Natural killer cell (primary cell): ENCODE data around the gene ECE1. TPM values are rescaled to one million over a fixed set of nuclear protein-coding genes. Genes with fewer than 3 reads are reported as not detected.
"Not testable (repeated sequence)": the region's sequence is repeated elsewhere in the genome, so short reads cannot be mapped to it uniquely, and the experiment has no call there.

Experiments
- ATAC-seq, 3 donors: fragments of 150-1000 bp in 2 of 3; fragments of 200-7000 bp in 1 of 3; cut with Tn5 transposase; 1 replicate in 1 of 3; 2 replicates in 2 of 3; pipeline ENCODE4 v1.10.0; 2021; ENCODE audit warnings: mild to moderate bottlenecking in 2 of 3, moderate library complexity in 2 of 3
- DNase-seq, 2 donors: peaks; one replicate each; pipeline versions ENCODE4 v3.0.0 to v3.0.0-alpha.2; 2013 to 2021; ENCODE audit warnings: mixed read lengths in 1 of 2
- H3K27ac ChIP-seq: one replicate; pipeline ENCODE4 v1.5.1; 2013; ENCODE audit warnings: mild to moderate bottlenecking, low read length
- H3K27me3 ChIP-seq: one replicate; pipeline ENCODE4 v1.6.1; 2013; ENCODE audit warnings: low read length; ENCODE audit not compliant: control insufficient read depth, insufficient read depth
- H3K36me3 ChIP-seq: one replicate; pipeline ENCODE4 v1.6.1; 2013; ENCODE audit warnings: low read length; ENCODE audit not compliant: control insufficient read depth, insufficient read depth
- H3K4me1 ChIP-seq: one replicate; pipeline ENCODE4 v1.6.1; 2013; ENCODE audit warnings: low read length; ENCODE audit not compliant: control insufficient read depth, insufficient read depth
- H3K4me3 ChIP-seq: one replicate; pipeline ENCODE4 v1.5.1; 2013; ENCODE audit warnings: low read length
- H3K9me3 ChIP-seq: one replicate; pipeline ENCODE4 v1.6.1; 2013; ENCODE audit warnings: low read length; ENCODE audit not compliant: control insufficient read depth, insufficient read depth
- H3K27ac Mint-ChIP-seq, 2 donors: one replicate each; pipeline ENCODE4 v1.8.0; 2022; ENCODE audit warnings: mild to moderate bottlenecking in 2 of 2, mixed read lengths in 2 of 2, moderate library complexity in 1 of 2
- H3K27me3 Mint-ChIP-seq, 2 donors: one replicate each; pipeline ENCODE4 v1.8.0; 2022; ENCODE audit warnings: low read depth in 2 of 2, mixed read lengths in 2 of 2
- H3K36me3 Mint-ChIP-seq: one replicate; pipeline ENCODE4 v1.8.0; 2022; ENCODE audit warnings: mixed read lengths
- H3K4me1 Mint-ChIP-seq, 2 donors: one replicate each; pipeline ENCODE4 v1.8.0; 2022; ENCODE audit warnings: mixed read lengths in 2 of 2
- H3K4me3 Mint-ChIP-seq: one replicate; pipeline ENCODE4 v1.8.0; 2022; ENCODE audit warnings: mild to moderate bottlenecking, moderate library complexity, mixed read lengths
- H3K9me3 Mint-ChIP-seq, 2 donors: one replicate each; pipeline ENCODE4 v1.8.0; 2022; ENCODE audit warnings: mixed read lengths in 2 of 2
- CTCF ChIP-seq: fragments of 200-600 bp; IDR thresholded peaks from one replicate; pipeline ENCODE4 v1.8.0; 2022; ENCODE audit warnings: antibody characterized with exemption
- WGBS: methylation state at CpG from one replicate; pipeline ENCODE4 v1.1.7; 2013; ENCODE audit warnings: missing lambda C conversion rate; ENCODE audit not compliant: insufficient coverage; 5-methylcytosine and 5-hydroxymethylcytosine counted together
- intact Hi-C: fragments of 100-400 bp; cut with micrococcal nuclease; formaldehyde crosslinking; loops from one replicate; pipeline ENCODE4 v1.14.2; 2022
- total RNA-seq, 4 donors: library from RNA; stranded (reverse); fragments of 120-200 nt in 1 of 4; gene quantifications; one replicate each; pipeline versions ENCODE4 v1.2.3 to v1.2.4, GENCODE V29; 2013 to 2022

Gene ECE1
- total RNA-seq, 3 donors from 2014 or later (not counting 1 experiment from before 2014, with no cell fraction given): 47.2 to 70.1 (median 50.7) TPM

- H3K9me3 Mint-ChIP-seq: no peaks in the 10 kb centered on the region
- 94% methylated on average over 1 of the region's 4 CpGs for WGBS
- no peaks in the 10 kb centered on the region for H3K36me3 Mint-ChIP-seq
- TF ChIP-seq CTCF: no peak
- peaks cover under 1 to 11% of the 10 kb centered on the region in 2 donors for H3K27me3 Mint-ChIP-seq
- H3K9me3 ChIP-seq: no peaks in the 10 kb centered on the region
- DNase-seq (no peak), ATAC-seq (no peak)
- no peak overlapping the region for H3K27ac ChIP-seq
- H3K4me1 Mint-ChIP-seq: no peaks in the 10 kb centered on the region
- no peaks in the 10 kb centered on the region for H3K4me1 ChIP-seq
- no peaks in the 10 kb centered on the region for H3K27me3 ChIP-seq
- H3K27ac Mint-ChIP-seq: no peak overlapping the region
- H3K4me3 ChIP-seq: no peak overlapping the region
- H3K36me3 ChIP-seq: no peaks in the 10 kb centered on the region
- H3K4me3 Mint-ChIP-seq: no peak overlapping the region
- intact Hi-C loops: no loop called here
These were observed 88.6 kb downstream of the ECE1 start for GRCh38 chr1:21201650-21202049.

GRCh38 chr1:21201238-21201637 is 89.0 kb downstream of the ECE1 start:
- peaks cover 5 to 11% of the 10 kb centered on the region in 2 donors for H3K27me3 Mint-ChIP-seq
- DNase-seq, H3K27me3 ChIP-seq, H3K36me3 ChIP-seq, H3K4me3 ChIP-seq, H3K4me1 ChIP-seq, ATAC-seq, H3K4me1 Mint-ChIP-seq, H3K27ac Mint-ChIP-seq, H3K9me3 ChIP-seq, intact Hi-C loops, H3K36me3 Mint-ChIP-seq, H3K9me3 Mint-ChIP-seq, H3K27ac ChIP-seq, H3K4me3 Mint-ChIP-seq: not testable (repeated sequence)
- 91% methylated on average over 5 of the region's 5 CpGs for WGBS

GRCh38 chr1:21200767-21201166 is 89.5 kb downstream of the ECE1 start:
- 88% methylated on average over 6 of the region's 6 CpGs for WGBS
- no peak for TF ChIP-seq CTCF

GRCh38 chr1:21198929-21199328 is 91.3 kb downstream of the ECE1 start:
- WGBS: 76% methylated on average over 3 of the region's 4 CpGs
- no peak overlapping the region for H3K27ac Mint-ChIP-seq
- peaks cover 3% of the 10 kb centered on the region for H3K4me1 ChIP-seq
- H3K4me1 Mint-ChIP-seq: peaks cover 4 to 5% of the 10 kb centered on the region in 2 donors
- intact Hi-C loops: loop anchor here (10.0 kb wide), 1 partner anchor 264 kb away; no protein-coding TSS in a partner anchor
- no peaks in the 10 kb centered on the region for H3K27me3 ChIP-seq
- ATAC-seq (no peak), DNase-seq (no peak)
- no peak overlapping the region for H3K27ac ChIP-seq
- H3K4me3 ChIP-seq: no peak overlapping the region
- TF ChIP-seq CTCF: no peak
- no peaks in the 10 kb centered on the region for H3K36me3 Mint-ChIP-seq
- H3K9me3 Mint-ChIP-seq: no peaks in the 10 kb centered on the region
- no peaks in the 10 kb centered on the region for H3K36me3 ChIP-seq
- H3K4me3 Mint-ChIP-seq: no peak overlapping the region
- H3K27me3 Mint-ChIP-seq: peaks cover 5 to 11% of the 10 kb centered on the region in 2 donors
- H3K9me3 ChIP-seq: no peaks in the 10 kb centered on the region

More at GRCh38 chr1:21200767-21201166, 89.5 kb downstream of the ECE1 start:
- no peak for ATAC-seq
- Histone ChIP-seq H3K27ac (no peak overlapping the region), H3K4me3 (no peak overlapping the region), H3K4me1 (no peaks in the 10 kb centered on the region), H3K27me3 (no peaks in the 10 kb centered on the region), H3K36me3 (no peaks in the 10 kb centered on the region), H3K9me3 (no peaks in the 10 kb centered on the region)
- no peaks in the 10 kb centered on the region for H3K4me1 Mint-ChIP-seq
- H3K36me3 Mint-ChIP-seq: no peaks in the 10 kb centered on the region
- H3K27ac Mint-ChIP-seq: no peak overlapping the region
- DNase-seq: no peak
- H3K27me3 Mint-ChIP-seq: peaks cover 5 to 11% of the 10 kb centered on the region in 2 donors
- H3K4me3 Mint-ChIP-seq: no peak overlapping the region
- no peaks in the 10 kb centered on the region for H3K9me3 Mint-ChIP-seq
- intact Hi-C loops: no loop called here
